ENCODE measurements around the gene PRSS33. TPM values are rescaled to one million over a fixed set of nuclear protein-coding genes. Genes with fewer than 3 reads are reported as not detected.

The PRSS33 gene
- total RNA-seq, 1 experiment from 2014 or later = not detected

GRCh38 chr16:2809149-2809760, 21.9 kb upstream of the PRSS33 start:
- Histone ChIP-seq H3T11ph (ENCODE audit: low read length) (no peak overlapping the region), H3K79me2 (ENCODE audit: insufficient read depth, low read length) (no peaks in the 10 kb centered on the region), H4K5ac (ENCODE audit: insufficient read length, low read depth, low read length) (no peak overlapping the region), H4K91ac (ENCODE audit: insufficient read length, low read depth, low read length) (no peak overlapping the region), H3K9me3 (ENCODE audit: control insufficient read depth, low read depth, low read length) (peaks cover 2% of the 10 kb centered on the region), H3K27me3 (ENCODE audit: insufficient read depth, low read length) (no peaks in the 10 kb centered on the region), H3K4ac (ENCODE audit: low read depth, low read length) (no peak overlapping the region), H2AFZ (ENCODE audit: low read length) (no peak overlapping the region), H3K56ac (ENCODE audit: insufficient read length, low read depth, low read length) (no peak overlapping the region), H2BK12ac (ENCODE audit: insufficient read length, low read depth, low read length) (no peak overlapping the region), H3K27ac (ENCODE audit: insufficient read length, low read depth, low read length) (no peak overlapping the region), H2BK20ac (ENCODE audit: low read depth, low read length, poor library complexity, severe bottlenecking) (no peak overlapping the region), H3K14ac (ENCODE audit: insufficient read depth, low read length) (no peak overlapping the region), H3K4me2 (ENCODE audit: insufficient read depth, insufficient read length, low read length) (no peak overlapping the region), H2BK15ac (ENCODE audit: low read depth, low read length) (no peak overlapping the region), H4K8ac (replicated peaks; ENCODE audit: insufficient read length, low read depth, low read length) (no peak overlapping the region), H3K18ac (ENCODE audit: insufficient read length, low read depth, low read length) (no peak overlapping the region), H3K4me1 (ENCODE audit: insufficient read depth, low read length) (no peaks in the 10 kb centered on the region), H4K20me1 (ENCODE audit: control insufficient read depth, insufficient read depth, insufficient read length) (no peaks in the 10 kb centered on the region), H3K23me2 (ENCODE audit: insufficient read length, low read depth, low read length, poor library complexity, severe bottlenecking) (no peaks in the 10 kb centered on the region), H2BK5ac (ENCODE audit: insufficient read length, low read length) (no peak overlapping the region), H2BK120ac (ENCODE audit: low read depth, low read length, poor library complexity, severe bottlenecking) (no peak overlapping the region), H2AK5ac (ENCODE audit: insufficient read length, low read length) (no peak overlapping the region), H3K9ac (ENCODE audit: extremely low read depth, insufficient read length, low read length) (no peak overlapping the region), H3K23ac (ENCODE audit: insufficient read length, low read depth, low read length) (no peak overlapping the region), H3K79me1 (ENCODE audit: insufficient read depth, low read depth, low read length, poor library complexity, severe bottlenecking) (no peaks in the 10 kb centered on the region)
- Mint-ChIP-seq H3K36me3 (ENCODE audit: insufficient read depth in 1 of 3, low read depth in 3 of 3) (no peaks in the 10 kb centered on the region; a peak in 1 of 7 replicates), H3K27me3 (ENCODE audit: low read depth) (peaks cover 37% of the 10 kb centered on the region), H3K9me3 (peaks cover 12 to 16% of the 10 kb centered on the region in 2 experiments), H3K4me1 (peaks cover 7% of the 10 kb centered on the region in 2 experiments; a peak in 3 of 4 replicates), H3K4me3 (no peak overlapping the region), H3K27ac (no peak overlapping the region)
- no peak for DNase-seq
- no peak for TF ChIP-seq CTCF (conservative IDR thresholded peaks at IDR 0.05)
- no CpG with 5 or more reads among the region's 3 CpGs for WGBS (ENCODE audit: extremely low coverage, insufficient read length, low lambda C conversion rate)
